ENCODE results near the gene MS4A13. TPM values are rescaled to one million over a fixed set of nuclear protein-coding genes. Genes with fewer than 3 reads are reported as not detected.

Gene MS4A13
- total RNA-seq, 1 experiment from 2014 or later = not detected

- no peaks in the 10 kb centered on the region for H3K79me2 ChIP-seq (ENCODE audit: insufficient read depth, low read length)
- H3K4me3 ChIP-seq (replicated peaks in 1 of 2; ENCODE audit: low read depth in 1 of 2, low read length in 2 of 2) = no peak overlapping the region
- H3K4me2 ChIP-seq (ENCODE audit: low read length) = no peak overlapping the region
- RAD21 ChIA-PET (ENCODE audit: low non-redundant PET in 1 of 2, low total read pairs in 2 of 2, uncharacterized antibody in 2 of 2, unreplicated experiment in 2 of 2) = no interaction called here
- TF ChIP-seq SIN3A (IDR thresholded peaks at IDR 0.05; ENCODE audit: low read depth) = no peak
- TF ChIP-seq, protein P1, sequence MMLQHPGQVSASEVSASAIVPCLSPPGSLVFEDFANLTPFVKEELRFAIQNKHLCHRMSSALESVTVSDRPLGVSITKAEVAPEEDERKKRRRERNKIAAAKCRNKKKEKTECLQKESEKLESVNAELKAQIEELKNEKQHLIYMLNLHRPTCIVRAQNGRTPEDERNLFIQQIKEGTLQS (IDR thresholded peaks at IDR 0.05) = no peak
- TF ChIP-seq EGR1 (IDR thresholded peaks at IDR 0.05; ENCODE audit: low read depth) = no peak
- no peak for TF ChIP-seq JUND (IDR thresholded peaks at IDR 0.05)
- no peak for TF ChIP-seq TCF7L2 (IDR thresholded peaks at IDR 0.05; ENCODE audit: borderline replicate concordance, extremely low read depth, insufficient read depth, insufficient read length)
- no peak for TF ChIP-seq RAD21 (IDR thresholded peaks at IDR 0.05; ENCODE audit: low read depth)
- no peak for TF ChIP-seq SP1 (IDR thresholded peaks at IDR 0.05; ENCODE audit: low read depth)
- no peak for TF ChIP-seq FOSL1 (IDR thresholded peaks at IDR 0.05; ENCODE audit: low read depth)
- no peak for TF ChIP-seq EZH2 (IDR thresholded peaks at IDR 0.05)
- TF ChIP-seq, protein P2, sequence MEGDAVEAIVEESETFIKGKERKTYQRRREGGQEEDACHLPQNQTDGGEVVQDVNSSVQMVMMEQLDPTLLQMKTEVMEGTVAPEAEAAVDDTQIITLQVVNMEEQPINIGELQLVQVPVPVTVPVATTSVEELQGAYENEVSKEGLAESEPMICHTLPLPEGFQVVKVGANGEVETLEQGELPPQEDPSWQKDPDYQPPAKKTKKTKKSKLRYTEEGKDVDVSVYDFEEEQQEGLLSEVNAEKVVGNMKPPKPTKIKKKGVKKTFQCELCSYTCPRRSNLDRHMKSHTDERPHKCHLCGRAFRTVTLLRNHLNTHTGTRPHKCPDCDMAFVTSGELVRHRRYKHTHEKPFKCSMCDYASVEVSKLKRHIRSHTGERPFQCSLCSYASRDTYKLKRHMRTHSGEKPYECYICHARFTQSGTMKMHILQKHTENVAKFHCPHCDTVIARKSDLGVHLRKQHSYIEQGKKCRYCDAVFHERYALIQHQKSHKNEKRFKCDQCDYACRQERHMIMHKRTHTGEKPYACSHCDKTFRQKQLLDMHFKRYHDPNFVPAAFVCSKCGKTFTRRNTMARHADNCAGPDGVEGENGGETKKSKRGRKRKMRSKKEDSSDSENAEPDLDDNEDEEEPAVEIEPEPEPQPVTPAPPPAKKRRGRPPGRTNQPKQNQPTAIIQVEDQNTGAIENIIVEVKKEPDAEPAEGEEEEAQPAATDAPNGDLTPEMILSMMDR (IDR thresholded peaks at IDR 0.05 in 2 of 3, conservative IDR thresholded peaks at IDR 0.05 in 1 of 3; ENCODE audit: borderline replicate concordance in 1 of 3, insufficient read depth in 1 of 3, low read depth in 2 of 3, low read length in 2 of 3) = no peak
- TF ChIP-seq ZNF274 (IDR thresholded peaks at IDR 0.05; ENCODE audit: low read depth, low read length) = no peak
- DNase-seq (ENCODE audit: low read depth, low spot score) (no peak), ATAC-seq (no peak)
- BruUV-seq (replicated peaks) = no TSS peak
- H3K9ac ChIP-seq (ENCODE audit: low read length) = no peak overlapping the region
- H3K36me3 ChIP-seq (ENCODE audit: control insufficient read depth in 1 of 2, insufficient read depth in 2 of 2, low read length in 2 of 2) = no peaks in the 10 kb centered on the region
- H4K20me1 ChIP-seq (ENCODE audit: insufficient read depth) = no peaks in the 10 kb centered on the region
- POLR2A ChIA-PET = interaction anchor here (0.7 kb wide), 1 partner anchor 73 kb away, joined by 3 read pairs; no protein-coding TSS in a partner anchor
- CTCF ChIA-PET = no interaction called here
- H3K9me3 ChIP-seq (ENCODE audit: control insufficient read depth in 1 of 2, insufficient read depth in 1 of 2, low read depth in 1 of 2, low read length in 2 of 2) = no peaks in the 10 kb centered on the region
- peaks cover 3% of the 10 kb centered on the region; the same call in 1 of the 2 replicates for H3K27me3 ChIP-seq (ENCODE audit: insufficient read depth, low read length)
- no peak overlapping the region for H3K27ac ChIP-seq (ENCODE audit: low read depth, low read length)
- H3K9me2 ChIP-seq (ENCODE audit: insufficient read depth) = no peaks in the 10 kb centered on the region
- intact Hi-C loops (cut with micrococcal nuclease) = no loop called here
- H2AFZ ChIP-seq (ENCODE audit: low read depth, low read length, poor library complexity, severe bottlenecking) = no peak overlapping the region
- H3K4me1 ChIP-seq (ENCODE audit: control insufficient read depth in 1 of 2, insufficient read depth in 2 of 2, low read length in 2 of 2) = no peaks in the 10 kb centered on the region
Observed at GRCh38 chr11:60500276-60500910, 14.8 kb upstream of the MS4A13 start.

Measured in HCT116 (cell line).